Measurements from ENCODE around the gene TNPO2.

TNPO2 gene

DNA sequence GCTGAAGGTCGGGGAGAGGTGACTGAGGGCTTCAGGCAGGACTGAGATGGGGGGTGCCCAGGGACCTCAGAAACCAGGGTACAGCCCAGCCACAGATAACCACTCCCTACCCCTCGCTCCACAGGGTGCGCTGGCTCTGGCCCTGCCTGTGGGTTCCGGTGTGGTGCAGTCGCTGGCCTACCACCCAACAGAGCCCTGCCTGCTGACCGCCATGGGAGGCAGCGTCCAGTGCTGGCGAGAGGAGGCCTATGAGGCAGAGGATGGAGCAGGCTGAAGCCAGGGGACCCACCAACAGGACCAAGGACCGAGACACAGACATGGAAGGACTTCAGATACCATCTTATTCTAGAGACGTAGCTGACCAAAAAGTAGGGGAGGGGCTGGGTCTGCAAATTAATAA, 48.3 kb downstream of the TNPO2 start:
- DNase-seq = no peak

DNA sequence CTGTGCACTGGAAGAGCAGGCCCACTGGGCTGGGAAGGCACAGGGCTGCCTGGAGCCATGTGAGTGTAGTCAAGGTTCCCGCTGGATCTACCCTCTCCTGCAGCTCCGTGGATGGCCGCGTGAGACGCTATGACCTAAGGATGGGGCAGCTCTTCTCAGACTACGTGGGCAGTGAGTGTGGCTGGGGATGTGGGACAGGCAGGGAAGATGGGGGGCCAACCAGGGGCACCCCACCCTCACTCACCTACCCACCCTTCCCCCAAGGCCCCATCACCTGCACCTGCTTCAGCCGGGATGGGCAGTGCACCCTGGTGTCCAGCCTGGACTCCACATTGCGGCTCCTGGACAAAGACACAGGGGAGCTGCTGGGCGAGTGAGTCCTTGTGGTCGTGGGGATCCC, 51.0 kb downstream of the TNPO2 start:
- DNase-seq = no peak

DNA sequence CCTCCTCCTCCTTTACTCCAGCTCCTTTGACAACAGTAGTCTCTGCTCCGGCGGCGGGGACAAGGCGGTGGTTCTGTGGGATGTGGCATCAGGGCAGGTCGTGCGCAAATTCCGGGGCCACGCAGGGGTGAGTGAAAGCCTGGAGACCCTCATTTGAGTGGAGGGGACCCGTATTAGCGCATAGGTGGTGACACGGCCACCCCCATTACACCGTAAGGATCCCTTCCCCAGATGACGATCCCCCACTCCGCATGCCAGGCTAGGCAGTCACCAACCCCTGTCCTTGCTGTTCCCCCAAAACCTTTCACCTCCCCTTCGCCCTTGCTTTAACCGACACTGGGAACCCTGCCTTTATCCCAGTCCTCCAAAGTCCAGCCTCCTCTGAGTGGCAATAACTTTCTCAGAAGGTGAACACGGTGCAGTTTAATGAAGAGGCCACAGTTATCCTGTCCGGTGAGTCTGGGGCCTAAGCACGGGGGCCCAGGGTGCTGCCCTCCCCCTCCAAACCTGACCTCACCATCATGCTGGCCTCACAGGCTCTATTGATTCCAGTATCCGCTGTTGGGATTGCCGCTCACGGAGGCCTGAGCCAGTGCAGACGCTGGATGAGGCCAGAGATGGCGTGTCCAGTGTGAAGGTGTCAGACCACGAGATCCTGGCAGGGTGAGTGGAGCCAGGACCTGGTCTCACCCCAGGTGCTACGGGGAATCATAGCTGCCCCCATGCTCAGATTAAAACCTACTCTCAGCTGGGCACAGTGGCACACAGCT, 53.4 kb downstream of the TNPO2 start:
- DNase-seq = no peak

GRCh38 chr19:12669270-12670158, 54.2 kb downstream of the TNPO2 start:
- no peak for DNase-seq

DNA sequence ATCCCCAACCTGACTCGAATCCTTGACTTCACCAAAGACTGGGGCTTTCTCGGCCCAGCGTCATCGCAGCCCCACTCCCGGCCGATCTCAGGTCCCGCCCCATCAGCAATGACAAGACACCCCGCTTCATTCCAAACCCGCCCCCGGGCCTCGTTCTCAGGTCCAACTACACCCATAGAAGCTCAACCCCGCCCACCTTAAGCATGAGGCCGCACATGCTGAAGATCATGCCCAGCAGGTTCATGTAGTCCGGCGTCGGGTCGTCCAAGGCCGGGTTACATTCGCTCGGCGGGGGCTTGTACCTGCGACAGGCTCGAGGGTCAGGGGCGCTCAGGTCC, 54.8 kb downstream of the TNPO2 start:
- no peak for DNase-seq

GRCh38 chr19:12668346-12668745, 55.4 kb downstream of the TNPO2 start:
- no peak for DNase-seq

DNA sequence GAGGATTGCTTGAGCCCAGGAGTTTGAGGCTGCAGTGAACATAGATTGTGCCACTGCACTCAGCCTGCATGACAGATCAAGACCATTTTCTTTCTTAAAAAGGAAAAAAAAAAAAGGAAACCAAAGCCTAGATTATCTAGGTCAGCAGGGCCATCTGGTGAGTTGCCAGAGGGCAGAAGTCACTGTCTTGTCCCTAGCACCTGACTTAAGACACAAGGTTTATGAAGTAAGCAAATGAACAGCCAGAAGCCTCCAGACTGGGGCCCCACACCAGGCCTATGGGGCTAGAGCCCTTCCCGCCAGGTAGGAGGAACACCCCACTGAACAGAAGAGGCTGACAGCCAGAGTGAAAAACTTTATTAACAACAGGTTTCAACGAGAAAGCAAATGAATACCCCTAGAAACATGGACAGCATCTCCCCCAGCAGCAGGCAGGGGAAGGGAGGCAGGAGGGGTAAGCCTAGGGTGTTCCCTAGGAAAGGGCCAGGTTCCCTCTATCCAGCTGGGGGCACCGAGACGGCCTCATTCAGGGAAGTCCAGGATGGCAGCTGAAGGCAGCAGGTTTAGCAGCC, 55.9 kb downstream of the TNPO2 start:
- DNase-seq = no peak

DNA sequence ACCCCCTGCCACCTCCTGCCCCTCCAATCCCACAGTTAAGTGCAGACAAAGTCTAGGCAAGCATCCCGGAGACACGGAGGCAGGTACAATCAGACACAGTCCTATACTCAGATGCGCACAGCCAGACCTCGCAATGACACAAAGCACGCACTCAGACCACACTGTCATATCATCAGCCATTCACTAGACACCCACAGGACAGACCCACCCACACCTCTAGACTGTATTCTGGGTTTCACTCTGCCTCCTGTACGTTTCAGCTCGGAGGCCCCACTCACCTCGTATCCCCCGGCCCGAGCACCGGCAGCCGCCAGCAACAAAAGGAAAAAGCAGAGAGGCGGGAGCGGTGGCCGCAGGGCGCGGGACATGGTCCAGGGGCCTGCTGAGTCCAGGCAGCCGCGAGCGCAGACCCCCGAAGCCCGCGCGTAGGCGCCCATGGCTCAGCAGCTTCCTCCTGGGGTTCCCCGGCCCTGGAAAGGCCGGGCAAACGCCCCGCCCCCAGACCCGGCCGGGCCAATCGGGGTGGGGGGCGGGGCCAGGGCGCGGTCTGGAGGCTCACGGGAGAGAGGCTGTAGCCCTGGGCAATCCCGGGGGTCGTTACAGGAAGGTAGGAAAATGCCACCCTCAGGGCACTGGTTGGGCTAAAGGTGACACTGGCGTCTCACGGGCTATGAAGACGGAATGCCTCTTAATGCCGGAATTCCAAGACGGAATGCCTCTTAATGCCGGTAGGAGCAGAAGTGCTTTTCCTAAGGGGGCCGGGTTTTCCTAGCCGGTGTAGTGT, 57.3 kb downstream of the TNPO2 start, which contains the start of the genes MAN2B1 and WDR83:
Gene MAN2B1 (minus strand): TSS at position 478 of the 784 bp plus-strand sequence. CDS start 41 bp downstream, at position 437.
Gene WDR83 (plus strand): TSS at position 543 of the 784 bp plus-strand sequence. CDS start 2,984 bp downstream, outside the sequence.
- no peak for DNase-seq

- DNase-seq = no peak
Observed at GRCh38 chr19:12665671-12666264, 58.0 kb downstream of the TNPO2 start.

GRCh38 chr19:12665281-12665573, 58.5 kb downstream of the TNPO2 start:
- DNase-seq = no peak

DNA sequence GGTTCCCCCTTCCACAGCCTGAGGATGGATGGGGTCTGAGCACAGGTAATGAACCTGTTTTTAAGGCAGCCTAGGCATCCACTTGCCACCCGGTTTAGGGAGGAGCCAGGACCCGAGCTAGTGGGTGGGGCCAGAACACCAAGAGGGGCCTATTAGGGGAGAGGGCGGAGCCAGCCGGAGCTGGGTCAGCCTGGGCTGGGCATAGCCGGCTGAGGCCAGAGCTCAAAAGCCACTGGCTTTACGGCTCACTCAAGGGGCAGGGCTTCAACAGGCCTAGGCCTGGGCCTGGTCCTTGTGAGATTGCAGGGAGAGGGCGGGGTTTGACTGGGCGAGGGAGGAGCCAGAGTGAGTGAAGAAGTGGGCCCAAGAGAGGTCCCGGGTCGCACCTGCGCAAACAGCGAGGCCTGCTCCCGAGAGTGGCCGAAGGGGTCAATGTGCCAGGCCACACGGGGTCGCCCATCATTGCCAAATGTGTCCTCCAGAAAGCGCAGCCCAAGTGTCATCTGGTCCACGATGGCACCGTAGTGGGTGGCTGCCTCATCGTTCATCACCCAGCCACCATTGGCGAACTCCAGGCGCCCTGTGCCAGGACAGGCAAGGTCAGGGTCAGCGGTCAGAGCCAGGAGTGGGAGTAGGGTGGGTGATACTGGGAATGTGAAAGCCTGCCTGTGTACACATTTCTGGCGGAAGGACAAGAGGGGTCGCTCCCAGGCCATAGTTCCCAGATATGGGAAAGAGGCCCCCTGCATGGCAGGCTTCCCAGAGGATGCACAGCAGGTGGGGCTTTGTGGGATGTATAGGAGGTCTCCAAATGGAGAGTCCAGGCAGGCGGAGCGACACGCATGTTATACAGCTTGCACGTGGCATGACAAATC, 59.1 kb downstream of the TNPO2 start:
- no peak for DNase-seq

DNA sequence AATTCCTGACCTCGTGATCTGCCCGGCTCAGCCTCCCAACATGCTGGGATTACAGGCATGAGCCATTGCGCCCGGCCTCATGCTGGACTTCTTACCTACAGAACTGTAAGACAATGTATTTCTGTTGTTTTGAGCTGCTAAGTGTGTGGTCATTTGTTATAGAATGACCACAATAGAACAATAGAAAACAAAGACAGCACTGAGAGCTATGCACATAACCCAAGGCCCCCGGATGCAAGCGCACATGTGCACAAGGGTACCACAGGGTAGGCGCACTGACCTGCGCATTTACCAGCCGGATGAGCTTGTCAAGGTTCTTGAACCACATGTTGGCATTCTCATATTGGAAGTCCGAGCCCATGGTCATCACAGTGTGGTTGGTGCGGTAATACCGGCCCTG, 62.8 kb downstream of the TNPO2 start:
- DNase-seq = no peak

DNA sequence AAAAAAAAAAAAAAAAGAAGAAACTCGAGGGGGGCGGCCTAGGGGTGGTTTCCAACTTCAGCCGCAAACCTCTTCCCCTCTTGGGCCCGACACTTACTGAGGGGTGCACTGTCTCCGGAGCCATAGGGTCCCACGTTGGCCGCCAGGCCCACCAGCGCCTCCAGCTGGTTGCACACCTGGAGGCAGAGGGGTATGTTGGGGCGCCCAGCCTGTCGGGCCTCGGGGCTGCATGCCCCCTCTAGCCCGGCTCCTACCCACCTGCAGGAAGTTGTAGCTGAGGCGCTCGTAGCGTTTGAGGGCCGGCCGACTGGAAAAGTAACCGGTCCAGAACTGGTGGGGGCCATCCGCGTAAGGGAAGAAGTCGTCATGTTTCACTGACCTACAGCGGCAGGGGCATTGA, 65.8 kb downstream of the TNPO2 start:
- DNase-seq = no peak

DNA sequence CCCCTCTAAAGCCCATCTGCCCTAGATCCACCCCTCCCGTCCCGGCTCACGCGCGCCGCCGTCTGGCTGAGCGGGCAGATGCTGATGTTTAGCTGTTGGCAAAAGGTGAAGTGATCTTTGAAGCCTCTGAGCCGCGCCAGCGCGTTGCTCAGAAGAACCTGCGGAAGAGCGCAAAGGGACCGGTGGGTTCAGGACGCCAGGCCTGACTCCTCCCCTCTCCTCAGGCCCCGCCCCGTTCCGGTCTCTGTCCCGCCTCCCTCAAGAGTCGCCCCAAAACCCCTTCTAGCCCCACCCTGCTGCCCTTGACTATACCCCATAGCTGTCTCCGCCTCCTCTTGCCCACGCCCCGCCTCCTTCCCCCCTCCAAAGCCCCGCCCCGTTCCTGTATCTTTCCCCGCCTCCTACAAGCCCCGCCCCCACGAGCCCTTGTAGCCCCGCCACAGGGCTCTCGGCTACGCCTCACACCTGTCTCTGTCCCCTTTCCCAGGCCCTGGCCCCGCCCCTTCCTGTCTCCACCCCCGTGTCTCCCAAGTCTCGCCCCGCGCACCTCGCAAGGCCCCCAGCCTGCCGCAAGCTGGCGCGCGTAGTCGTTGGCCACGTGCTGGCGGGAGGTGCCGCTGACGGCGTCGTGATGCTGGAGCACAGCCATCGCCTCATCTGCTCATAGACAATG, 66.7 kb downstream of the TNPO2 start:
- no peak for DNase-seq

DNA sequence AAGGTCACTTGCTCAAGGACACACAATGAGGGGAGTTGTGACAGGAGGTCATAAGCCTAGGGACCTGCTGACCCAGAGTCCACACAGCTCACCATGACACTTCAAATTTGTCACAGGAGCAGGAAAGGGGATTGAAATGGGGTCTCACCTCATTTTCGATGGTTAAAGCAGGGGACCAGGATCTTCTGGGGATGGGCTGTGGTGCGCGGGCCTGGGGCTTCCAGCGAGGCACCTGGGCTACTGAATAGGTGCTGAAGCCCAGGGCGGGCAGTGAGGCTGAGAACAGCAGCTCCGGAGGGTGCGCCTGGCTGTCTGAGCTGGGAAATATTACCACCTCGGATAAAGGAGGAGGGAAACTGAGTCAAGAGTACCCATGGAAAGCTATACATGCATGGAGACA, 68.2 kb downstream of the TNPO2 start:
- no peak for DNase-seq

- no peak for DNase-seq
Observed at GRCh38 chr19:12652219-12652618, 71.5 kb downstream of the TNPO2 start.

DNA sequence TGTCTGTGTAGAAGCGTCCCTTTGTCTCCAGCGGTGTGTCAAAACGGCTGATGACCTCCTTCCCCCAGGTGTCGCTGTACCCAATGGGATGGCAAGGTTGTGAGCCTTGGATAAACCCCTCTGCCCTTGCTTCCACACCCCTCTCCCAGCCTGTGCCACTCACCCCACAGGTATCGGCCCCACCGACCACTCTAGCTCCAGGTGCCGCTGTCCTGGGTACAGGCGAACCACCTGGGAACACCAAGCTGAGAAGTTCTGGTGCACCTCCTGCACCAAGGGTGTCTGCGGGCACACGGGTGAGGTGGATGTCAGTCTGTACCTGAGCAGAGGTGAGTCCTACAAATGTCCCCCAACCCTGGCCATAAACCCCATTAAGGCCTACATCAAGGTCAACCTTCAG, 73.8 kb downstream of the TNPO2 start:
- no peak for DNase-seq

Measured in NCI-H1436 treated with DMSO at 0.1 percent for 48 hours (cell line).